HepG2 (cell line): ENCODE measurements around the gene BCAN. TPM values are rescaled to one million over a fixed set of nuclear protein-coding genes. Genes with fewer than 3 reads are reported as not detected.

ENCODE experiments used
- ETV6 ChIP-seq: sonication (generic); formaldehyde crosslinking; conservative IDR thresholded peaks from 2 replicates; pipeline ENCODE4 v1.4.0; 2020; ENCODE audit warnings: missing genetic modification reagents
- MLLT10 ChIP-seq: sonication (generic); formaldehyde crosslinking; IDR thresholded peaks from 2 replicates; pipeline ENCODE4 v1.4.0; 2020; ENCODE audit warnings: missing genetic modification reagents
- MYC ChIP-seq: sonication (generic); formaldehyde crosslinking; IDR thresholded peaks from 2 replicates; pipeline ENCODE4 v1.9.0; 2021; ENCODE audit warnings: missing genetic modification reagents, borderline replicate concordance
- NR2C2 ChIP-seq: sonication (generic); formaldehyde crosslinking; IDR thresholded peaks from 2 replicates; pipeline ENCODE4 v1.4.0; 2020; ENCODE audit warnings: missing genetic modification reagents, mild to moderate bottlenecking, moderate library complexity, borderline replicate concordance
- PRPF4 ChIP-seq: fragments of 200-400 bp; formaldehyde crosslinking; IDR thresholded peaks from 2 replicates; pipeline ENCODE4 v1.6.1; 2016; ENCODE audit warnings: low read length, low read depth; ENCODE audit not compliant: poor library complexity, severe bottlenecking
- SNAPC5 ChIP-seq: sonication (generic); formaldehyde crosslinking; IDR thresholded peaks from 2 replicates; pipeline ENCODE4 v1.8.1; 2023; ENCODE audit warnings: mild to moderate bottlenecking, missing genetic modification reagents, borderline replicate concordance
- ZBTB7A ChIP-seq: sonication (generic); formaldehyde crosslinking; IDR thresholded peaks from 2 replicates; pipeline ENCODE4 v1.8.0; 2022; ENCODE audit warnings: mild to moderate bottlenecking, missing genetic modification reagents
- polyA plus RNA-seq, 8 experiments: library from polyadenylated mRNA; depleted of rRNA in 3 of 8; stranded (reverse) in 7 of 8; unstranded in 1 of 8; fragments of >200 nt; fragmentation: Illumina TruSeq in 4 of 8; extraction: Trizol in 4 of 8; gene quantifications; 2 replicates each; pipeline versions ENCODE4 v1.2.1 to v1.2.3, GENCODE V29; 2011 to 2016; ENCODE audit warnings: low read depth in 4 of 8, missing spikeins in 1 of 8, mixed read lengths in 1 of 8; ENCODE audit not compliant: insufficient read depth in 1 of 8
- total RNA-seq, 5 experiments: library from RNA; depleted of rRNA; stranded (reverse); fragments of >200 nt; fragmentation: Illumina TruSeq; extraction: Trizol; gene quantifications; 2 replicates each; pipeline ENCODE4 v1.2.3, GENCODE V29; 2016; ENCODE audit warnings: low read depth in 1 of 5
- TF ChIP-seq, protein P1 (sequence below): sonication (generic); formaldehyde crosslinking; IDR thresholded peaks from 2 replicates; pipeline ENCODE4 v1.9.0; 2022; ENCODE audit warnings: low read depth, missing genetic modification reagents
- TF ChIP-seq, protein P2 (sequence below): sonication (generic); formaldehyde crosslinking; IDR thresholded peaks from 2 replicates; pipeline ENCODE4 v1.5.1; 2020; ENCODE audit warnings: missing genetic modification reagents, mild to moderate bottlenecking, borderline replicate concordance

BCAN gene
- total and polyA plus RNA-seq, 2 of the 13 experiments (the other 11 are each of a cell fraction or from before 2014, with no cell fraction given) = not detected

- TF ChIP-seq ZBTB7A (CRISPR knock-in tag) (peak; percentile 13; the same call in 1 of the 2 replicates), PRPF4 (no peak), SNAPC5 (CRISPR knock-in tag) (no peak), ETV6 (no peak), MLLT10 (CRISPR knock-in tag) (no peak), NR2C2 (CRISPR knock-in tag) (no peak), MYC (CRISPR knock-in tag) (no peak)
- TF ChIP-seq, protein P1, sequence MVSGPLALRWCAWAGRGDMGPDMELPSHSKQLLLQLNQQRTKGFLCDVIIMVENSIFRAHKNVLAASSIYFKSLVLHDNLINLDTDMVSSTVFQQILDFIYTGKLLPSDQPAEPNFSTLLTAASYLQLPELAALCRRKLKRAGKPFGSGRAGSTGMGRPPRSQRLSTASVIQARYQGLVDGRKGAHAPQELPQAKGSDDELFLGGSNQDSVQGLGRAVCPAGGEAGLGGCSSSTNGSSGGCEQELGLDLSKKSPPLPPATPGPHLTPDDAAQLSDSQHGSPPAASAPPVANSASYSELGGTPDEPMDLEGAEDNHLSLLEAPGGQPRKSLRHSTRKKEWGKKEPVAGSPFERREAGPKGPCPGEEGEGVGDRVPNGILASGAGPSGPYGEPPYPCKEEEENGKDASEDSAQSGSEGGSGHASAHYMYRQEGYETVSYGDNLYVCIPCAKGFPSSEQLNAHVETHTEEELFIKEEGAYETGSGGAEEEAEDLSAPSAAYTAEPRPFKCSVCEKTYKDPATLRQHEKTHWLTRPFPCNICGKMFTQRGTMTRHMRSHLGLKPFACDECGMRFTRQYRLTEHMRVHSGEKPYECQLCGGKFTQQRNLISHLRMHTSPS (CRISPR knock-in tag) = no peak
- TF ChIP-seq, protein P2, sequence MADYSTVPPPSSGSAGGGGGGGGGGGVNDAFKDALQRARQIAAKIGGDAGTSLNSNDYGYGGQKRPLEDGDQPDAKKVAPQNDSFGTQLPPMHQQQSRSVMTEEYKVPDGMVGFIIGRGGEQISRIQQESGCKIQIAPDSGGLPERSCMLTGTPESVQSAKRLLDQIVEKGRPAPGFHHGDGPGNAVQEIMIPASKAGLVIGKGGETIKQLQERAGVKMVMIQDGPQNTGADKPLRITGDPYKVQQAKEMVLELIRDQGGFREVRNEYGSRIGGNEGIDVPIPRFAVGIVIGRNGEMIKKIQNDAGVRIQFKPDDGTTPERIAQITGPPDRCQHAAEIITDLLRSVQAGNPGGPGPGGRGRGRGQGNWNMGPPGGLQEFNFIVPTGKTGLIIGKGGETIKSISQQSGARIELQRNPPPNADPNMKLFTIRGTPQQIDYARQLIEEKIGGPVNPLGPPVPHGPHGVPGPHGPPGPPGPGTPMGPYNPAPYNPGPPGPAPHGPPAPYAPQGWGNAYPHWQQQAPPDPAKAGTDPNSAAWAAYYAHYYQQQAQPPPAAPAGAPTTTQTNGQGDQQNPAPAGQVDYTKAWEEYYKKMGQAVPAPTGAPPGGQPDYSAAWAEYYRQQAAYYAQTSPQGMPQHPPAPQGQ (CRISPR knock-in tag) = no peak
These were observed 17.7 kb downstream of the BCAN start (continued) for GRCh38 chr1:156659661-156659987.
